Endothelial cell of umbilical vein (primary cell): Measurements from ENCODE around the gene CNGB1. TPM values are rescaled to one million over a fixed set of nuclear protein-coding genes. Genes with fewer than 3 reads are reported as not detected.

ENCODE experiments used
- BruUV-seq: library from RNA; stranded (reverse); fragments of 400-500 nt; replicated peaks from 2 replicates; lab custom pipeline; 2021; lab: Mats Ljungman, UMichigan
- CTCF ChIA-PET: fragments of 300-600, 350-600 bp; sonication (Branson Sonifier 250); formaldehyde crosslinking; loops from one replicate; lab custom pipeline; 2021; ENCODE audit warnings: antibody characterized with exemption, inconsistent platforms; lab: Charles Lee
- POLR2A ChIA-PET: fragments of 300-600, 350-600 bp; sonication (Branson Sonifier 250); formaldehyde crosslinking; loops from one replicate; lab custom pipeline; 2021; ENCODE audit warnings: antibody characterized with exemption, inconsistent platforms; lab: Charles Lee
- DNase-seq: peaks from one replicate; pipeline ENCODE4 v3.0.0-alpha.2; 2011; ENCODE audit warnings: low read depth, low spot score
- FAIRE-seq: peaks from 2 replicates; lab custom pipeline; 2011; peaks lifted over from hg19 to GRCh38; lab: Jason Lieb, UNC
- H2AFZ ChIP-seq: 2 replicates; pipeline ENCODE4 v1.6.0; 2012; ENCODE audit warnings: low read depth, low read length, control low read depth, inconsistent platforms
- H3K27ac ChIP-seq: 2 replicates; pipeline ENCODE4 v1.5.1; 2011; ENCODE audit warnings: low read depth, mild to moderate bottlenecking, control low read depth, low read length, moderate library complexity; ENCODE audit not compliant: insufficient read depth
- H3K27me3 ChIP-seq, 2 experiments: 2 replicates each; pipeline versions ENCODE4 v1.6.0 to v1.6.1; 2011; ENCODE audit warnings: low read length in 2 of 2, mixed read lengths in 1 of 2; ENCODE audit not compliant: control insufficient read depth in 2 of 2, insufficient read depth in 2 of 2
- H3K36me3 ChIP-seq, 2 experiments: 2 replicates in 1 of 2; 3 replicates in 1 of 2; pipeline ENCODE4 v1.5.1; 2011; ENCODE audit warnings: low read length in 2 of 2, mild to moderate bottlenecking in 1 of 2, moderate library complexity in 1 of 2; ENCODE audit not compliant: control insufficient read depth in 2 of 2, insufficient read depth in 2 of 2; ENCODE audit errors: extremely low read depth in 1 of 2
- H3K4me1 ChIP-seq: 3 replicates; pipeline ENCODE4 v1.5.1; 2011; ENCODE audit warnings: mild to moderate bottlenecking, low read length; ENCODE audit not compliant: control insufficient read depth, insufficient read depth; ENCODE audit errors: extremely low read depth
- H3K4me2 ChIP-seq: 2 replicates; pipeline ENCODE4 v1.6.1; 2011; ENCODE audit warnings: low read length, control low read depth, mixed read lengths; ENCODE audit not compliant: insufficient read depth
- H3K4me3 ChIP-seq, 3 experiments: fragments of 200-600 bp in 1 of 3; sonication (generic), shearing (Covaris generic) in 1 of 3; replicated peaks in 1 of 3; 2 replicates each; pipeline ENCODE4 v1.5.1; 2011 to 2016; ENCODE audit warnings: control low read depth in 3 of 3, low read length in 3 of 3, mild to moderate bottlenecking in 2 of 3, inconsistent platforms in 1 of 3, low read depth in 1 of 3, moderate library complexity in 1 of 3; ENCODE audit not compliant: insufficient read depth in 1 of 3
- H3K79me2 ChIP-seq: 2 replicates; pipeline ENCODE4 v1.6.0; 2012; ENCODE audit warnings: low read length, inconsistent platforms; ENCODE audit not compliant: control insufficient read depth, insufficient read depth
- H3K9ac ChIP-seq: replicated peaks from 2 replicates; pipeline ENCODE3; 2011; ENCODE audit warnings: low read length, control low read depth; ENCODE audit not compliant: insufficient read depth; ENCODE audit errors: extremely low read depth
- H3K9me1 ChIP-seq: replicated peaks from 3 replicates; pipeline ENCODE4 v1.6.0; 2011; ENCODE audit warnings: mild to moderate bottlenecking, low read length; ENCODE audit not compliant: control insufficient read depth, insufficient read depth; ENCODE audit errors: extremely low read depth
- H3K9me3 ChIP-seq: replicated peaks from 2 replicates; pipeline ENCODE4 v1.5.1; 2012; ENCODE audit warnings: low read length, inconsistent platforms; ENCODE audit not compliant: control insufficient read depth, insufficient read depth
- H4K20me1 ChIP-seq: replicated peaks from 2 replicates; pipeline ENCODE3; 2011; ENCODE audit warnings: mild to moderate bottlenecking, low read length; ENCODE audit not compliant: control insufficient read depth, insufficient read depth; ENCODE audit errors: extremely low read depth
- CTCF ChIP-seq, 2 donors: IDR thresholded peaks; 1 replicate in 1 of 2; 2 replicates in 1 of 2; pipeline ENCODE4 v1.5.1; 2011; ENCODE audit warnings: low read length in 2 of 2, mild to moderate bottlenecking in 2 of 2, moderate library complexity in 2 of 2, control low read depth in 1 of 2, inconsistent platforms in 1 of 2, low read depth in 1 of 2; ENCODE audit not compliant: insufficient read depth in 1 of 2; ENCODE audit errors: extremely low read depth in 1 of 2
- EZH2 ChIP-seq: IDR thresholded peaks from 2 replicates; pipeline ENCODE4 v1.6.1; 2012; ENCODE audit warnings: borderline replicate concordance, low read depth, mild to moderate bottlenecking, moderate library complexity, low read length, inconsistent platforms; ENCODE audit not compliant: severe bottlenecking
- FOS ChIP-seq: IDR thresholded peaks from 2 replicates; pipeline ENCODE4 v1.6.1; 2011; ENCODE audit warnings: mild to moderate bottlenecking, low read length, moderate library complexity, borderline replicate concordance; ENCODE audit not compliant: insufficient read depth
- GATA2 ChIP-seq: IDR thresholded peaks from 2 replicates; pipeline ENCODE4 v1.7.0; 2011; ENCODE audit warnings: low read depth, mild to moderate bottlenecking, moderate library complexity, mixed read lengths, low read length; ENCODE audit not compliant: insufficient read length, insufficient read depth
- JUN ChIP-seq: IDR thresholded peaks from 2 replicates; pipeline ENCODE4 v1.6.1; 2011; ENCODE audit warnings: borderline replicate concordance, low read depth; ENCODE audit not compliant: insufficient read length, insufficient read depth
- MAX ChIP-seq: IDR thresholded peaks from 2 replicates; pipeline ENCODE4 v1.6.1; 2011; ENCODE audit not compliant: insufficient read depth, insufficient read length
- MYC ChIP-seq: IDR thresholded peaks from one replicate; pipeline ENCODE4 v1.6.1; 2011; ENCODE audit warnings: mild to moderate bottlenecking, low read depth, low read length
- POLR2AphosphoS5 ChIP-seq: IDR thresholded peaks from 2 replicates; pipeline ENCODE4 v1.6.1; 2012; ENCODE audit warnings: low read depth, mild to moderate bottlenecking, control low read depth, low read length, moderate library complexity; ENCODE audit not compliant: insufficient read depth
- dilution Hi-C: fragments of 300-500 bp; cut with MboI; formaldehyde crosslinking; loops from one replicate; pipeline ENCODE4 v1.15.0; 2019; ENCODE audit warnings: low sequenced_read_pairs; ENCODE audit not compliant: extremely low pct_ligation_motif_present
- intact Hi-C: fragments of 100-400 bp; cut with micrococcal nuclease; formaldehyde crosslinking; loops from one replicate; pipeline ENCODE4 v1.10.0; 2022
- polyA plus RNA-seq, 4 experiments: library from polyadenylated mRNA; depleted of rRNA in 3 of 4; stranded (reverse) in 3 of 4; unstranded in 1 of 4; fragments of >200 nt; gene quantifications; 2 replicates each; pipeline versions ENCODE4 v1.2.1 to v1.2.3, GENCODE V29; 2011 to 2012; ENCODE audit warnings: missing spikeins in 1 of 4
- total RNA-seq: library from RNA; stranded (reverse); gene quantifications from 2 replicates; pipeline ENCODE4 v1.2.3, GENCODE V29; 2021

Gene CNGB1
- total and polyA plus RNA-seq, 2 donors (not counting 3 experiments of a cell fraction or from before 2014, with no cell fraction given): not detected

- FAIRE-seq (no peak), DNase-seq (no peak)
- Histone ChIP-seq H3K36me3 (no peaks in the 10 kb centered on the region), H3K27ac (no peak overlapping the region), H3K4me2 (no peak overlapping the region), H3K9me3 (no peaks in the 10 kb centered on the region), H3K79me2 (no peaks in the 10 kb centered on the region), H3K4me1 (no peaks in the 10 kb centered on the region), H3K9ac (no peak overlapping the region), H4K20me1 (no peaks in the 10 kb centered on the region), H3K27me3 (peaks cover 34 to 40% of the 10 kb centered on the region in 2 experiments), H3K9me1 (no peaks in the 10 kb centered on the region), H3K4me3 (no peak overlapping the region), H2AFZ (no peak overlapping the region)
- dilution Hi-C loops (no loop called here), intact Hi-C loops (no loop called here)
- BruUV-seq: no TSS peak
- ChIA-PET CTCF (no interaction called here), POLR2A (interaction anchor here (0.6 kb wide), 1 partner anchor 16 kb away, joined by 3 read pairs; no protein-coding TSS in a partner anchor)
- TF ChIP-seq MAX (no peak), MYC (no peak), GATA2 (no peak), CTCF (IDR thresholded peaks at IDR 0.05; ENCODE audit: extremely low read depth in 1 of 2, insufficient read depth in 1 of 2, low read depth in 1 of 2, low read length in 2 of 2) (no peak), FOS (no peak), POLR2AphosphoS5 (no peak), EZH2 (peak; percentile 73), JUN (no peak)
Measured at GRCh38 chr16:57883953-57884654, 86.8 kb downstream of the CNGB1 start.
